ENCODE measurements around the gene LSM4.
A peak's percentile ranks its signal among the peaks of the same experiment; 100 is the strongest.
"Not testable (repeated sequence)": the region's sequence is repeated elsewhere in the genome, so short reads cannot be mapped to it uniquely, and the experiment has no call there.

Gene LSM4

GRCh38 chr19:18322759-18323460, at the start of gene LSM4:
TSS of gene LSM4 (minus strand) at chr19:18323076. CDS start at chr19:18323020, 56 bp downstream.
- peak; percentile 100 for DNase-seq

DNA sequence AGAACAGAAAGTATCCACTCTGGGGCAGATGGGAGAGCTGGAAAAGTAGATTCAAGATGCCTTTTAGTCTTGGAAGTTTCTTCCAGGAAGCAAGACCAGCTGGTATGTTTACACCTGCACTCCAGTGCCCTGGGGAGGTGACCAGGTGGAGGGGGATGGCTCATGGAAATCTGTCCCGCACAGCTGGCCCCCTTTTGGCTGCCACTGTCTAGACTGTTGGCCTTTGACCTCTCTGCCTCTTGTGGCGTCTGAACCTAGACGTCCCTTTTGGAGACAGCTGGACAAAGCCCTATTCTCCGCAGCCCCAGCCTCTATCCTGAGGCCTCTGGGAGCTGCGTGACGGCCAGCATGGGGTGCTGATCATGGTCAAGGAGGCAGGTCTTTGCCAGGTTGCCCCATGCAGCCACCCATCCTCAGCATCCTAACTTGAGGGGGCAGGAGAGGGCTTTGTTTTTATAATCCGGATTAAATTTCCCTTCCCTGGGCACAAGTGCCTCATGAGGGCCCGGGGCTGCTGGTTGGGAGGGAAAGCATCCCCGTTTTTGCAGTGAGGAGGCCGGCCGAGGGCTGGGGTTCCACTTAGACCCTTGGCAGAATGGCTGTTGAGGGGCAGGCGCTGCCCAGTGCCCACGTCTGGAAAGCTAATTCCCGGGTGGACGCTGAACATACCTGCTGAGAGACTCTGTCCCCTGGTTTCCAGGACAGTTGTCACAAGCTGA, 45.8 kb upstream of the LSM4 start:
- DNase-seq: no peak

GRCh38 chr19:18366021-18366435, 43.2 kb upstream of the LSM4 start:
- DNase-seq: no peak

- DNase-seq: no peak
These were observed 42.1 kb upstream of the LSM4 start for GRCh38 chr19:18364826-18365528.

- not testable (repeated sequence) for DNase-seq
These were observed 41.5 kb upstream of the LSM4 start for GRCh38 chr19:18364277-18364825.

DNA sequence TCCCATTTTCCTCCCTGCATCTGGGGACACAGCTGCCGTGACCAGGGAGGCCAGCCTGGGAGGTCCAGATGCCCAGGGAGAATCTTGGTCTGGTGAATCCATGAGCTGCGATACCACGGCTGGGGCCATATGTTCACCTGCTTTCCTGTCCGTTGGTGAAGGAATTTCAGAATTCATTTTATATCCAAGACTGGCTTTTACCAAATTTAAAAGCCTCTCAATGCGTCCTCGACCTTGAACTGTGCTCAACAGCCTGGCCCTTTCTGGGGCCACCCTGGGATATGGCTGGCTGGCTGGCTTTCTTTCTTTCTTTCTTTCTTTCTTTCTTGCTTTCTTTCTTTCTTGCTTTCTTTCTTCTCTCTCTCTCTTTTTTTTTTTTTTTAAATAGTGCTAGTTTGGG, 40.9 kb upstream of the LSM4 start:
- DNase-seq: no peak

GRCh38 chr19:18362934-18363542, 40.2 kb upstream of the LSM4 start:
- DNase-seq: no peak

- DNase-seq: no peak
These were observed 38.8 kb upstream of the LSM4 start for GRCh38 chr19:18361646-18362045.

DNA sequence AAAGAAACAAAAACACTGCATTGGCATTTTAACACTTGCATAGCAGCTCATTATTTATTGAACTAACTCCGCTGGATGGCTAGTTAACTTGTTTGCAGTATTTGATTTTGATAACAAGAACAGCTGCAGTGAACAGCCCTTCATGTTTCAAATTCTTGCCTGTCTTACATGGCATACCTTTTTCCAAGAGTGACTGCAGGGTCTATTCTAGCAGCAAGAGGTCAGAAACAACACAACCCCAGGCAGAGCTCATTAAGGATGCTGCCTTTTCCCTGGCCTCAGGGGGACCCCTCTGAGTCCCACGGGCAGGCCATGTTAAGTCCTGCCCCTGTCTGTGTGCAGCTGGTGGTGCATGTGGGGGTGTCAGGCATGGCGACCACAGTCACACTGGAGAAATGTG, 34.2 kb upstream of the LSM4 start:
- no peak for DNase-seq

DNA sequence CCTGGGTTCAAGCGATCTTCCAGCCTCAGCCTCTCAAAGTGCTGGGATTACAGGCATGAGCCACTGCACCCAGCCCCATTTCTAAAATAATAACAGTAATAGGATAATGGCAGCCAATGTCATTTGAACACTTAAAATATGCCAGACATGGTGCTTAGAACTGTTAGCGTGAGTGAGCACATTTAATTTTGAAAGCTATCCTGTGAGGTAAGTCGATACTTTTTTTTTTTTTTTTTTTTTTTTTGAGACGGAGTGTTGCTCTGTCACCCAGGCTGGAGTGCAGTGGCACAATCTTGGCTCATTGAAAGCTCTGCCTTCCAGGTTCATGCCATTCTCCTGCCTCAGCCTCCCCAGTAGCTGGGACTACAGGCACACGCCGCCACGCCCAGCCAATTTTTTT, 31.9 kb upstream of the LSM4 start:
- DNase-seq: not testable (repeated sequence)

GRCh38 chr19:18353378-18354005, 30.6 kb upstream of the LSM4 start:
- no peak for DNase-seq

DNA sequence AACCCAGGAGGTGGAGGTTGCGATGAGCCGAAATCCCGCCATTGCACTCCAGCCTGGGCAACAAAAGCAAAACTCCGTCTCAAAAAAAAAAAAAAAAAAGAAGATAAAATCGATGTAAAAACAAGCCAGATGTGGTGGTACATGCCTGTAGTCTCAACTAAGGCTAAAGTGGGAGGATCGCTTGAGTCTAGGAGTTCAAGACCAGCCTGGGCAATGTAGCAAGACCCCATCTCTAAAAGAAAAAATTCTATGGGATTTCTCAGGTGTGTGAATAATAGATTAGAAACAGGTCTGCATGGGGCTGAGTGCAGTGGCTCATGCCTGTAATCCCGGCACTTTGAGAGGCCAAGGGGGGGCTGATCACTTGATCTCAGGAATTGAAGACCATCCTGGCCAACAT, 28.7 kb upstream of the LSM4 start:
- no peak for DNase-seq

DNA sequence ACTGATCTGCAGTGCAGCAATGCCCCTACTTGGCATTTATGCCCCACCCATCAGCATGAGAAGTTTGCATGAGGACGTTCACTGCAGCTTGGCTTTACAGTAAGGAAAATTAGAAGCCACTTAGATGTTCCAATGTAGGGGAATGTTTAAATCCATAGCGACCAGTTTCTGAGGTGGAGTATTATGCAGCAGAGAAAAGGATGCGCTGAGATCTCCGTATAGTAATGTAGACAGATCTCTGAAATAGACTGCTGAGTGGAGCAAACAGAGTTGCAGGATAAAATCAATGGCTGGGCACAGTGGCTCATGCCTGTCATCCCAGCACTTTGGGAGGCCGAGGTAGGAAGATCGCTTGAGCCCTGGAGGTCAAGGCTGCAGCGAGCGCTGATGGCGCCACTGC, 27.6 kb upstream of the LSM4 start:
- DNase-seq: no peak

- DNase-seq: peak; percentile 55 to 57
These were observed 26.8 kb upstream of the LSM4 start for GRCh38 chr19:18349524-18350128.

DNA sequence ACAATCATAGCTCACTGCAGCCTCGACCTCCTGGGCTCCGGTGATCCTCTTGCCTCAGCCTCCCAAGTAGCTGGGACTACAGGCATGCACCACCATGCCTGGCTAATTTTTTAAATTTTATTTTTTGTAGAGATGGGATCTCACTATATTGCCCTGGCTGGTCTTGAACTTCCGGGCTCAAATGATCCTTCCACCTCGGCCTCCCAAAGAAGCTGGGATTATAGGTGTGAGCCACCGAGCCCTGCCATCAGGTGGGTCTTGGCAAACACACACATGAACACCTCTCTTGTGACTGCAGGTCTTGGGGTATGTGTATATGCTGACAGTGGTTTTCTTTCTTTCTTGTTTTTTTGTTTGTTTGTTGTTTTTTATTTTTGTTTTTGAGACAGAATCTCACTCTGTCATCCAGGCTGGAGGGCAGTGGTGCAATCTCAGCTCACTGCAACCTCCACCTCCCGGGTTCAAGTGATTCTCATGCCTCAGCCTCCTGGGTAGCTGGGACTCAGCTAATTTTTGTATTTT, 26.0 kb upstream of the LSM4 start:
- not testable (repeated sequence) for DNase-seq

- DNase-seq: no peak
These were observed 25.3 kb upstream of the LSM4 start for GRCh38 chr19:18348171-18348570.

DNA sequence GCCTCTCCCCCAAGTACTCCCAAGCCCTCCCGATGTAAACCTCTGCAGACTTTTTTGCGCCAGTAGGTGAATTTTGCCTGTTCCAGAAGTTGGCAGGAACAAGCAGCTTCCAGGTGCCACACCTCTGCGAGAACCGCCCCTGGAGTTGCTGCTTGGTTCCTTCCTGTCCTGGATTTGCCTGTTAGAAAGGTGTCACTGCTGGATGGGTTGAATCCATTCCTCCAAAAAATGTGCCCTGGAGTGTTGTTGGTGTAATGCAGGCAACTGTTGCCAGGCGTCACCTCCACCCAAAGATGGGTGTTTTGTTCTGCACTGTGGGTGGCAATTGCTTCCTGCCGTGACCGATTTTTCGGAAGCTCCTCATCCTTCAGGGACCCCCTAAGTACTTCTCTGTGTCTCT, 23.2 kb upstream of the LSM4 start:
- no peak for DNase-seq

- DNase-seq: no peak
These were observed 22.4 kb upstream of the LSM4 start for GRCh38 chr19:18345296-18345695.

DNA sequence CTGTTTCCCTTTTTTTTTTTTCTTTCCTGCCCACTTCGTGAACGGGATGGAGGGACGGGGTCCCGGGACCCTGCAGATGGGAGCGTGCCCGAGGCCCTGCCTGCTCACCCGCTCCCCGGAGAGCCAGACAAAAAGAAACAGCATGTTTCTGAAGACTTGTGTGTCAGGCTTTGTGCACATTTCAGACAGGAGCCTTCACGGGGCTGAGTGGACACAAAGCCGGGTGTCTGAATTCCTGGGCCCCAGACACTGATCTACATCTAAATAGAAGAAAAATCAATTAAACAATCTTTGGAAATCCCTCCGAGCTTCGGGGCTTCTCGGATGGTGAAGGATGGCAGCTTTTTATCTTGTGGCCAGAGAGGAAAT, 21.7 kb upstream of the LSM4 start:
- DNase-seq: no peak

GRCh38 chr19:18342090-18342632, 19.3 kb upstream of the LSM4 start:
- no peak for DNase-seq

GRCh38 chr19:18340990-18341868, 18.4 kb upstream of the LSM4 start:
- peak; percentile 80 to 82 for DNase-seq

All from activated T-cell treated with anti-CD3 and anti-CD28 coated beads, Interleukin-2, amount 50 U/mL, for 48 hours (primary cell).